Loucy (cell line): ENCODE results near the gene NACA.

Source experiments
- H2AFZ ChIP-seq: fragments of 200-600 bp; sonication (generic); 2 replicates; pipeline ENCODE4 v1.6.0; 2016; ENCODE audit warnings: antibody characterized with exemption, mild to moderate bottlenecking, low read length, moderate library complexity
- H3F3A ChIP-seq: fragments of 200-600 bp; 2 replicates; pipeline ENCODE4 v1.6.0; 2016; ENCODE audit warnings: antibody characterized with exemption, low read depth, mild to moderate bottlenecking
- H3K27me3 ChIP-seq: fragments of 200-600 bp; sonication (generic); 2 replicates; pipeline ENCODE4 v1.6.1; 2014; ENCODE audit warnings: low read length, mild to moderate bottlenecking; ENCODE audit not compliant: insufficient read depth, poor library complexity, severe bottlenecking
- H3K36me3 ChIP-seq: fragments of 200-600 bp; sonication (generic); 2 replicates; pipeline ENCODE4 v1.6.1; 2016; ENCODE audit warnings: low read length; ENCODE audit not compliant: insufficient read depth
- H3K4me1 ChIP-seq: fragments of 200-600 bp; sonication (generic); 2 replicates; pipeline ENCODE4 v1.5.1; 2014; ENCODE audit warnings: low read length, mild to moderate bottlenecking; ENCODE audit not compliant: insufficient read depth, poor library complexity, severe bottlenecking
- H3K4me2 ChIP-seq: fragments of 200-600 bp; sonication (generic); 2 replicates; pipeline ENCODE4 v1.6.0; 2014; ENCODE audit warnings: antibody characterized with exemption, low read length, low read depth, mild to moderate bottlenecking; ENCODE audit not compliant: poor library complexity, severe bottlenecking
- H3K4me3 ChIP-seq: fragments of 200-600 bp; sonication (generic); 2 replicates; pipeline ENCODE4 v1.5.1; 2014; ENCODE audit warnings: low read length, mild to moderate bottlenecking, mixed read lengths; ENCODE audit not compliant: poor library complexity, severe bottlenecking
- H3K79me2 ChIP-seq: fragments of 200-600 bp; sonication (generic); 2 replicates; pipeline ENCODE4 v1.6.1; 2014; ENCODE audit warnings: low read length; ENCODE audit not compliant: insufficient read depth
- H3K9ac ChIP-seq: fragments of 200-600 bp; sonication (generic); 2 replicates; pipeline ENCODE4 v1.6.0; 2014; ENCODE audit warnings: mild to moderate bottlenecking, low read depth, low read length, moderate library complexity; ENCODE audit not compliant: poor library complexity, severe bottlenecking
- H3K9me2 ChIP-seq: fragments of 200-600 bp; sonication (generic); replicated peaks from 2 replicates; pipeline ENCODE4 v1.6.1; 2016; ENCODE audit warnings: low read depth, low read length, mixed read lengths
- H3K9me3 ChIP-seq: fragments of 200-600 bp; sonication (generic); 2 replicates; pipeline ENCODE4 v1.6.1; 2014; ENCODE audit warnings: mild to moderate bottlenecking, antibody characterized with exemption, low read length, low read depth; ENCODE audit not compliant: insufficient read depth
- H4K20me1 ChIP-seq: fragments of 200-600 bp; sonication (generic); 2 replicates; pipeline ENCODE4 v1.6.0; 2014; ENCODE audit warnings: antibody characterized with exemption, low read length, mild to moderate bottlenecking; ENCODE audit not compliant: insufficient read depth, poor library complexity, severe bottlenecking
- CTCF ChIP-seq: fragments of 200-600 bp; sonication (generic); conservative IDR thresholded peaks from 2 replicates; pipeline ENCODE4 v1.5.1; 2014; ENCODE audit warnings: mild to moderate bottlenecking, antibody characterized with exemption, low read length
- EZH2phosphoT487 ChIP-seq: fragments of 200-600 bp; IDR thresholded peaks from 2 replicates; pipeline ENCODE4 v1.6.1; 2018; ENCODE audit warnings: antibody characterized with exemption, mild to moderate bottlenecking, moderate library complexity, borderline replicate concordance

NACA gene

DNA sequence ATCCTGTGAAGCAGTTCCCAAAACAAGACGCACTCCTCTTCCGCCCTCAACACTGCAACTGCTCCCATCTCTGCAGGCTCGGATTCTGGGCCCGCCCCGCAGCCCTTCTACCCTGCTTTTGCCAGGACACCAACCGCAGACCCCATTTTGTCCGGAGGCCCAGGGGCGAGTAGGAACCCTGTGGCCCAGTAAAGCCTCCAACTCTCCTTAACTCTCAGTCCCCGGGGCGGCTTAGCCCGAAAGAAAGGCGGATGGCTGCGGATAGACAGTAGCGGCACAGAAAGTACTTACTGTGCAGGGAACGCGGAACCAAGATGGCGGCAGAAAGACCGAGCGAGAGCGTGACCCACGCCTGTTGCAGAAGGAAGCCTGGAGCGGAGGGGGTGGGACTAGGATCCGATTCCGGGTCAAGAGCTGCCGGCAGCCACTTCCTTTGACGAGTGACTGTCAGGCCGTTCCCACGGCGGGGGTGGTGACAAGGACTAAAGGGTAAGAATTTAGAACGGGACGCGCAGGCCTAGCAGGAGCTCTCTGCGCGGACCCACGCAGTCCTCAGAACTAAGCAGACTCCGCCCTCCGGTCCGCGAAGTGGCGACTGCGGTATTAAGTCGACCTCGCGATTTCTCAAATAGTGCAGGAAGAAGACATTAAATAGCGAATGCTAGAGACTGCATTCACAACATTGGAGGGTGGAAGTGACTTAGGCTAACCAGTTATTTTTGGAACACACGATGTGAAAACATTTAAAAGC, at the start of gene NACA:
Gene NACA, minus strand, starts transcription at position 328 of the 751 bp plus-strand sequence. CDS start 778 bp downstream, outside the sequence.
- peak within 1 kb of the TSS; percentile 99 for H3K4me3 ChIP-seq
- no peaks in the 10 kb centered on the region for H3K9me3 ChIP-seq
- peak within 1 kb of the TSS; percentile 100 for H3K9ac ChIP-seq
- H2AFZ ChIP-seq, result peak within 1 kb of the TSS; percentile 86
- peaks cover 50% of the 10 kb centered on the region for H3K79me2 ChIP-seq
- no peaks in the 10 kb centered on the region for H3K9me2 ChIP-seq
- peaks cover 48% of the 10 kb centered on the region for H4K20me1 ChIP-seq
- H3K27me3 ChIP-seq, result peaks cover 11% of the 10 kb centered on the region
- peaks cover 36% of the 10 kb centered on the region; the same call in 1 of the 2 replicates for H3K36me3 ChIP-seq
- peaks cover 9% of the 10 kb centered on the region; the same call in 1 of the 2 replicates for H3F3A ChIP-seq
- H3K4me1 ChIP-seq, result peaks cover 45% of the 10 kb centered on the region
- peak within 1 kb of the TSS; percentile 89 for H3K4me2 ChIP-seq
- TF ChIP-seq CTCF (no peak), EZH2phosphoT487 (no peak)

DNA sequence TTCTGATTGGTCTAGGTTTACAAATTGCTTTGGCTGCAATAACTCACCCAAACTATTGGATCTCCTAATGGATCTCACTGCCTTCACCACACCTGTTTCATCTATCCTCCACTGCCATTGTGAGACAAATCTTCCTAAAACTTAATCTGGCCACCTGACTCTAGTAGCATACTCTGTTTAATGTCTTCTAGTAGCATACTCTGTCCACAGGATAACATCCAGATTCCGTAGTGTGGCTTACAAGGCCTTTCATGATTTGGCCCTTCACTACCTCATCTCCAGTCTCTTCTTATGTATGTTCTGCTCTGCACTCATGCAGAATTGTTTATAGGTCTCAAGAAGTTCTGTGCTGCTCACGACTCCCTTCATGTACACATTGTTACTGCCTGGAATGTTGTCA, 48.0 kb upstream of the NACA start:
- H3K79me2 ChIP-seq, result no peaks in the 10 kb centered on the region
- no peaks in the 10 kb centered on the region for H3K27me3 ChIP-seq
- H3K4me3 ChIP-seq, result no peak overlapping the region
- no peak overlapping the region for H3K9ac ChIP-seq
- H3K9me2 ChIP-seq, result no peaks in the 10 kb centered on the region
- TF ChIP-seq CTCF (no peak), EZH2phosphoT487 (no peak)
- no peak overlapping the region for H3K4me2 ChIP-seq
- H3F3A ChIP-seq, result no peaks in the 10 kb centered on the region
- H3K36me3 ChIP-seq, result no peaks in the 10 kb centered on the region
- H4K20me1 ChIP-seq, result no peaks in the 10 kb centered on the region
- H3K4me1 ChIP-seq, result no peaks in the 10 kb centered on the region
- no peak overlapping the region for H2AFZ ChIP-seq
- no peaks in the 10 kb centered on the region for H3K9me3 ChIP-seq

- TF ChIP-seq CTCF (no peak), EZH2phosphoT487 (no peak)
- Histone ChIP-seq H3K4me1 (no peaks in the 10 kb centered on the region), H3K4me3 (no peak overlapping the region), H2AFZ (no peak overlapping the region), H4K20me1 (no peaks in the 10 kb centered on the region), H3K4me2 (no peak overlapping the region), H3K27me3 (no peaks in the 10 kb centered on the region), H3K9me2 (no peaks in the 10 kb centered on the region), H3K9me3 (no peaks in the 10 kb centered on the region), H3K79me2 (no peaks in the 10 kb centered on the region), H3K36me3 (no peaks in the 10 kb centered on the region), H3K9ac (no peak overlapping the region), H3F3A (no peaks in the 10 kb centered on the region)
Measured at GRCh38 chr12:56772625-56773024, 47.5 kb upstream of the NACA start.
